Neuronal stem cell (in vitro differentiated cells): Measurements from ENCODE around the gene PLXND1.
A peak's percentile ranks its signal among the peaks of the same experiment; 100 is the strongest.

Experiments
- DNase-seq: peaks from one replicate; pipeline ENCODE4 v3.0.0-alpha.2; 2013; ENCODE audit warnings: low spot score
- H2AFZ ChIP-seq: one replicate; pipeline ENCODE4 v1.6.1; 2013; ENCODE audit warnings: mild to moderate bottlenecking, low read length, inconsistent platforms
- H2AK5ac ChIP-seq: 2 replicates; pipeline ENCODE4 v1.6.1; 2013; ENCODE audit warnings: low read depth, mild to moderate bottlenecking, inconsistent platforms, low read length, moderate library complexity, mixed read lengths
- H2BK120ac ChIP-seq: 2 replicates; pipeline ENCODE4 v1.6.1; 2013; ENCODE audit warnings: low read depth, mild to moderate bottlenecking, inconsistent platforms, low read length, moderate library complexity, mixed read lengths
- H2BK12ac ChIP-seq: one replicate; pipeline ENCODE4 v1.6.1; 2013; ENCODE audit warnings: low read length, inconsistent platforms
- H2BK15ac ChIP-seq: 2 replicates; pipeline ENCODE4 v1.6.1; 2013; ENCODE audit warnings: mild to moderate bottlenecking, low read length, inconsistent platforms, mixed read lengths
- H2BK5ac ChIP-seq: one replicate; pipeline ENCODE4 v1.6.1; 2013; ENCODE audit warnings: inconsistent platforms, mild to moderate bottlenecking, low read length, moderate library complexity
- H3K14ac ChIP-seq: one replicate; pipeline ENCODE4 v1.6.1; 2013; ENCODE audit warnings: low read length, inconsistent platforms
- H3K18ac ChIP-seq: 2 replicates; pipeline ENCODE4 v1.6.1; 2013; ENCODE audit warnings: low read length, inconsistent platforms
- H3K23ac ChIP-seq: 2 replicates; pipeline ENCODE4 v1.6.1; 2013; ENCODE audit warnings: low read depth, mild to moderate bottlenecking, mixed read lengths, low read length, inconsistent platforms; ENCODE audit not compliant: poor library complexity
- H3K27ac ChIP-seq: replicated peaks from 3 replicates; pipeline ENCODE4 v1.5.1; 2013; ENCODE audit warnings: low read length, inconsistent platforms
- H3K27me3 ChIP-seq, 3 experiments: 2 replicates each; pipeline ENCODE4 v1.6.1; 2013; ENCODE audit warnings: low read length in 3 of 3, mild to moderate bottlenecking in 2 of 3, inconsistent platforms in 1 of 3, low read depth in 1 of 3, mixed read lengths in 1 of 3, moderate library complexity in 1 of 3; ENCODE audit not compliant: control insufficient read depth in 3 of 3, insufficient read depth in 3 of 3
- H3K36me3 ChIP-seq, 2 donors: replicated peaks in 1 of 2; 2 replicates each; pipeline ENCODE4 v1.6.1; 2013; ENCODE audit warnings: low read length in 2 of 2; ENCODE audit not compliant: control insufficient read depth in 2 of 2, insufficient read depth in 2 of 2
- H3K4ac ChIP-seq: 2 replicates; pipeline ENCODE4 v1.6.1; 2013; ENCODE audit warnings: inconsistent platforms, mild to moderate bottlenecking, low read length, moderate library complexity
- H3K4me1 ChIP-seq, 2 donors: 1 replicate in 1 of 2; 2 replicates in 1 of 2; pipeline ENCODE4 v1.6.1; 2013; ENCODE audit warnings: low read length in 2 of 2, low read depth in 1 of 2; ENCODE audit not compliant: control insufficient read depth in 2 of 2, insufficient read depth in 1 of 2
- H3K4me2 ChIP-seq: one replicate; pipeline ENCODE4 v1.6.1; 2013; ENCODE audit warnings: mild to moderate bottlenecking, low read length, inconsistent platforms; ENCODE audit not compliant: insufficient read depth, poor library complexity, severe bottlenecking
- H3K4me3 ChIP-seq, 2 donors: 2 replicates each; pipeline ENCODE4 v1.5.1; 2013; ENCODE audit warnings: low read length in 2 of 2, mild to moderate bottlenecking in 2 of 2, inconsistent platforms in 1 of 2, moderate library complexity in 1 of 2
- H3K79me1 ChIP-seq: one replicate; pipeline ENCODE4 v1.6.1; 2013; ENCODE audit warnings: low read depth, mild to moderate bottlenecking, inconsistent platforms, low read length, moderate library complexity
- H3K9ac ChIP-seq: one replicate; pipeline ENCODE4 v1.6.1; 2013; ENCODE audit warnings: mild to moderate bottlenecking, low read depth, low read length, inconsistent platforms; ENCODE audit not compliant: poor library complexity
- H3K9me3 ChIP-seq, 2 donors: replicated peaks in 1 of 2; 2 replicates each; pipeline versions ENCODE3 to v1.6.1; 2013; ENCODE audit warnings: low read length in 2 of 2, mild to moderate bottlenecking in 2 of 2, inconsistent platforms in 1 of 2, low read depth in 1 of 2, mixed read lengths in 1 of 2, moderate library complexity in 1 of 2; ENCODE audit not compliant: control insufficient read depth in 2 of 2, insufficient read depth in 1 of 2
- H4K8ac ChIP-seq: one replicate; pipeline ENCODE4 v1.6.1; 2013; ENCODE audit warnings: low read depth, mild to moderate bottlenecking, inconsistent platforms, low read length, moderate library complexity
- H4K91ac ChIP-seq: one replicate; pipeline ENCODE4 v1.6.1; 2013; ENCODE audit warnings: low read length, low read depth, mild to moderate bottlenecking, inconsistent platforms; ENCODE audit not compliant: poor library complexity
- WGBS, 2 donors: extraction: QIAGEN DNeasy Blood & Tissue Kit; methylation state at CpG; one replicate each; pipeline ENCODE4 v1.1.7; 2013; ENCODE audit warnings: missing lambda C conversion rate in 2 of 2, mixed read lengths in 1 of 2; ENCODE audit not compliant: insufficient read length in 2 of 2, insufficient replicate concordance in 1 of 2; ENCODE audit errors: extremely low coverage in 2 of 2; 5-methylcytosine and 5-hydroxymethylcytosine counted together

Gene PLXND1

DNA sequence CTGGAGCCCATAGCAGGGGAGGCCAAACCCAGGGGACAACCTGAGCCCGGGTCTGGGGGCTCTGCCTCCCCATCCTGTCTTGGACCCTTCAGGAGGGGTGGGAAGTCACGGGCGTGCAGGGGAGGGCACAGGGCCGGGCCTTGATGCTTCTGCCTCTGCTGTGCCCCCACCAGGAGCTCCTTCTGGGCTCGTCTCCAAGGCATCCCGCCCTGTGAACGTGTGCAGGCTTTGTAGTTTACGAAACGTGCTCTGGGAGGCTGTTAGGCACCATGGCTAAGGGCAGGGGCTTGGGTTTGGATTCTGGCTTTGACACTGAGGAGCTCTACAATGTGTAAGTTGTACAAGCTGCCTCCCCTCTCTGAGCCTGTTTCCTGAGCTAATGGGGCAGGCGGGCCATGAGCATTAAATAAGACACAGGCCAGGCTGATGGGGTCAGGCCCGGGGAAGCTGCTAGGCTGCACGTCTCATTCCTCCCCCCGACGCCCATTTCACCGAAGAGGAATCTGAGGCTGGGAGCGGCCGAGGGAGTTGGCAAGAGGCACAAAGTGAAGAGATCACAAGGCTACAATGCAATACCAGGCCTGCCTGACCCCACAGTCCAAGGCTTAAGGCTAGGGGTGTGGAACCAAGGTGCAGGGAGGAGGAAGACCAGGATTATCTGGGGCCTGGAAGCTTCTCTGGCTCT lies 19.6 kb downstream of the PLXND1 start:
- Histone ChIP-seq H3K4me2 (no peak overlapping the region), H3K4me3 (no peak overlapping the region)
- WGBS, 2 donors, result no CpG with 5 or more reads among the region's 17 CpGs

GRCh38 chr3:129585949-129586657 lies 20.4 kb downstream of the PLXND1 start:
- Histone ChIP-seq H4K8ac (peak overlapping the region; percentile 57), H3K36me3 (peaks cover 0 to 23% of the 10 kb centered on the region in 2 donors), H3K79me1 (no peaks in the 10 kb centered on the region), H3K27me3 (no peaks in the 10 kb centered on the region), H3K4me3 (no peak overlapping the region), H2BK15ac (no peak overlapping the region), H3K27ac (no peak overlapping the region), H2BK5ac (no peak overlapping the region), H3K4ac (no peak overlapping the region), H2BK120ac (no peak overlapping the region), H3K14ac (peak overlapping the region; percentile 58), H3K4me2 (no peak overlapping the region), H3K18ac (no peak overlapping the region), H3K9ac (peak overlapping the region; percentile 9), H3K4me1 (peaks cover 6 to 18% of the 10 kb centered on the region in 2 donors), H3K9me3 (no peaks in the 10 kb centered on the region), H2AFZ (no peak overlapping the region), H4K91ac (no peak overlapping the region), H3K23ac (peak overlapping the region; percentile 66), H2AK5ac (peak overlapping the region; percentile 26), H2BK12ac (no peak overlapping the region)
- DNase-seq, result no peak
- WGBS, 2 donors, result no CpG with 5 or more reads among the region's 27 CpGs

More for the DNA sequence above, 19.6 kb downstream of the PLXND1 start:
- peak overlapping the region; percentile 26 for H2AK5ac ChIP-seq
- no peak overlapping the region for H4K8ac ChIP-seq
- peaks cover 8 to 25% of the 10 kb centered on the region in 2 donors for H3K4me1 ChIP-seq
- H2AFZ ChIP-seq, result no peak overlapping the region
- H2BK15ac ChIP-seq, result no peak overlapping the region
- no peak overlapping the region for H4K91ac ChIP-seq
- H3K9me3 ChIP-seq, result no peaks in the 10 kb centered on the region
- H3K4ac ChIP-seq, result no peak overlapping the region
- no peaks in the 10 kb centered on the region for H3K27me3 ChIP-seq
- H3K18ac ChIP-seq, result no peak overlapping the region
- no peak overlapping the region for H2BK5ac ChIP-seq
- H2BK120ac ChIP-seq, result no peak overlapping the region
- H3K27ac ChIP-seq, result no peak overlapping the region
- no peak for DNase-seq
- H2BK12ac ChIP-seq, result no peak overlapping the region
- no peak overlapping the region for H3K9ac ChIP-seq
- no peak overlapping the region for H3K23ac ChIP-seq
- no peak overlapping the region for H3K14ac ChIP-seq
- H3K79me1 ChIP-seq, result no peaks in the 10 kb centered on the region
- peaks cover 0 to 23% of the 10 kb centered on the region in 2 donors for H3K36me3 ChIP-seq

GRCh38 chr3:129584631-129585030 lies 21.8 kb downstream of the PLXND1 start:
- Histone ChIP-seq H2BK15ac (no peak overlapping the region), H3K18ac (no peak overlapping the region), H3K14ac (no peak overlapping the region), H3K36me3 (peaks cover 0 to 28% of the 10 kb centered on the region in 2 donors), H3K4me2 (no peak overlapping the region), H3K27ac (no peak overlapping the region), H3K4me3 (no peak overlapping the region), H3K23ac (peak overlapping the region; percentile 25), H2BK5ac (peak overlapping the region; percentile 26), H3K9ac (no peak overlapping the region), H2AK5ac (peak overlapping the region; percentile 25), H3K9me3 (no peaks in the 10 kb centered on the region), H4K91ac (no peak overlapping the region), H4K8ac (no peak overlapping the region), H2BK120ac (no peak overlapping the region), H2AFZ (no peak overlapping the region), H3K79me1 (no peaks in the 10 kb centered on the region), H3K27me3 (no peaks in the 10 kb centered on the region), H3K4ac (no peak overlapping the region), H2BK12ac (no peak overlapping the region), H3K4me1 (peaks cover 3% of the 10 kb centered on the region in 2 donors)
- no peak for DNase-seq
- no CpG with 5 or more reads among the region's 3 CpGs for WGBS, 2 donors

GRCh38 chr3:129583289-129583688 lies 23.2 kb downstream of the PLXND1 start:
- Histone ChIP-seq H3K4me3 (no peak overlapping the region), H3K23ac (no peak overlapping the region), H3K14ac (no peak overlapping the region), H3K4me2 (no peak overlapping the region), H3K36me3 (peaks cover 0 to 30% of the 10 kb centered on the region in 2 donors), H2BK12ac (no peak overlapping the region), H3K18ac (no peak overlapping the region), H4K8ac (no peak overlapping the region), H2BK5ac (no peak overlapping the region), H3K79me1 (no peaks in the 10 kb centered on the region), H2AFZ (no peak overlapping the region), H4K91ac (no peak overlapping the region), H3K27ac (no peak overlapping the region), H2AK5ac (no peak overlapping the region), H3K4me1 (peaks cover 0 to 3% of the 10 kb centered on the region in 2 donors), H3K9me3 (no peaks in the 10 kb centered on the region), H3K4ac (no peak overlapping the region), H2BK120ac (no peak overlapping the region), H3K9ac (peak overlapping the region; percentile 34), H2BK15ac (no peak overlapping the region), H3K27me3 (no peaks in the 10 kb centered on the region)
- WGBS, 2 donors, result no CpG with 5 or more reads among the region's 9 CpGs
- no peak for DNase-seq
